ENCODE measurements around the gene ADCY3.

- TF ChIP-seq ZNF274 (IDR thresholded peaks at IDR 0.05; ENCODE audit: low read depth, low read length): no peak
- TF ChIP-seq, protein P1, sequence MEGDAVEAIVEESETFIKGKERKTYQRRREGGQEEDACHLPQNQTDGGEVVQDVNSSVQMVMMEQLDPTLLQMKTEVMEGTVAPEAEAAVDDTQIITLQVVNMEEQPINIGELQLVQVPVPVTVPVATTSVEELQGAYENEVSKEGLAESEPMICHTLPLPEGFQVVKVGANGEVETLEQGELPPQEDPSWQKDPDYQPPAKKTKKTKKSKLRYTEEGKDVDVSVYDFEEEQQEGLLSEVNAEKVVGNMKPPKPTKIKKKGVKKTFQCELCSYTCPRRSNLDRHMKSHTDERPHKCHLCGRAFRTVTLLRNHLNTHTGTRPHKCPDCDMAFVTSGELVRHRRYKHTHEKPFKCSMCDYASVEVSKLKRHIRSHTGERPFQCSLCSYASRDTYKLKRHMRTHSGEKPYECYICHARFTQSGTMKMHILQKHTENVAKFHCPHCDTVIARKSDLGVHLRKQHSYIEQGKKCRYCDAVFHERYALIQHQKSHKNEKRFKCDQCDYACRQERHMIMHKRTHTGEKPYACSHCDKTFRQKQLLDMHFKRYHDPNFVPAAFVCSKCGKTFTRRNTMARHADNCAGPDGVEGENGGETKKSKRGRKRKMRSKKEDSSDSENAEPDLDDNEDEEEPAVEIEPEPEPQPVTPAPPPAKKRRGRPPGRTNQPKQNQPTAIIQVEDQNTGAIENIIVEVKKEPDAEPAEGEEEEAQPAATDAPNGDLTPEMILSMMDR (IDR thresholded peaks at IDR 0.05 in 2 of 3, conservative IDR thresholded peaks at IDR 0.05 in 1 of 3; ENCODE audit: borderline replicate concordance in 1 of 3, insufficient read depth in 1 of 3, low read depth in 2 of 3, low read length in 2 of 3): no peak
- no peak for TF ChIP-seq POLR2A (IDR thresholded peaks at IDR 0.05; ENCODE audit: borderline replicate concordance, extremely low read depth, insufficient read depth, insufficient read length)
- no peak for TF ChIP-seq ATF3 (IDR thresholded peaks at IDR 0.05)
- no peak for TF ChIP-seq POLR2AphosphoS5 (IDR thresholded peaks at IDR 0.05; ENCODE audit: low read depth, low read length)
- TF ChIP-seq EZH2 (IDR thresholded peaks at IDR 0.05): no peak
- TF ChIP-seq RAD21 (IDR thresholded peaks at IDR 0.05; ENCODE audit: low read depth): no peak
- no peak for TF ChIP-seq CEBPB (IDR thresholded peaks at IDR 0.05; ENCODE audit: low read depth)
- no peak for TF ChIP-seq EZH2phosphoT487 (IDR thresholded peaks at IDR 0.05; ENCODE audit: borderline replicate concordance)
- TF ChIP-seq MAX (IDR thresholded peaks at IDR 0.05): no peak
- no peak for TF ChIP-seq TCF7L2 (IDR thresholded peaks at IDR 0.05; ENCODE audit: borderline replicate concordance, extremely low read depth, insufficient read depth, insufficient read length)
- TF ChIP-seq SP1 (IDR thresholded peaks at IDR 0.05; ENCODE audit: low read depth): no peak
- TF ChIP-seq, protein P2, sequence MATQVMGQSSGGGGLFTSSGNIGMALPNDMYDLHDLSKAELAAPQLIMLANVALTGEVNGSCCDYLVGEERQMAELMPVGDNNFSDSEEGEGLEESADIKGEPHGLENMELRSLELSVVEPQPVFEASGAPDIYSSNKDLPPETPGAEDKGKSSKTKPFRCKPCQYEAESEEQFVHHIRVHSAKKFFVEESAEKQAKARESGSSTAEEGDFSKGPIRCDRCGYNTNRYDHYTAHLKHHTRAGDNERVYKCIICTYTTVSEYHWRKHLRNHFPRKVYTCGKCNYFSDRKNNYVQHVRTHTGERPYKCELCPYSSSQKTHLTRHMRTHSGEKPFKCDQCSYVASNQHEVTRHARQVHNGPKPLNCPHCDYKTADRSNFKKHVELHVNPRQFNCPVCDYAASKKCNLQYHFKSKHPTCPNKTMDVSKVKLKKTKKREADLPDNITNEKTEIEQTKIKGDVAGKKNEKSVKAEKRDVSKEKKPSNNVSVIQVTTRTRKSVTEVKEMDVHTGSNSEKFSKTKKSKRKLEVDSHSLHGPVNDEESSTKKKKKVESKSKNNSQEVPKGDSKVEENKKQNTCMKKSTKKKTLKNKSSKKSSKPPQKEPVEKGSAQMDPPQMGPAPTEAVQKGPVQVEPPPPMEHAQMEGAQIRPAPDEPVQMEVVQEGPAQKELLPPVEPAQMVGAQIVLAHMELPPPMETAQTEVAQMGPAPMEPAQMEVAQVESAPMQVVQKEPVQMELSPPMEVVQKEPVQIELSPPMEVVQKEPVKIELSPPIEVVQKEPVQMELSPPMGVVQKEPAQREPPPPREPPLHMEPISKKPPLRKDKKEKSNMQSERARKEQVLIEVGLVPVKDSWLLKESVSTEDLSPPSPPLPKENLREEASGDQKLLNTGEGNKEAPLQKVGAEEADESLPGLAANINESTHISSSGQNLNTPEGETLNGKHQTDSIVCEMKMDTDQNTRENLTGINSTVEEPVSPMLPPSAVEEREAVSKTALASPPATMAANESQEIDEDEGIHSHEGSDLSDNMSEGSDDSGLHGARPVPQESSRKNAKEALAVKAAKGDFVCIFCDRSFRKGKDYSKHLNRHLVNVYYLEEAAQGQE (IDR thresholded peaks at IDR 0.05; ENCODE audit: low read depth): no peak
- no peak for TF ChIP-seq JUND (IDR thresholded peaks at IDR 0.05)
Observed at GRCh38 chr2:24842081-24843050, 77.7 kb downstream of the ADCY3 start.

Data from HCT116 (cell line).